GM18502 (cell line): ENCODE measurements around the gene NEU4.
"Not testable (repeated sequence)": the region's sequence is repeated elsewhere in the genome, so short reads cannot be mapped to it uniquely, and the experiment has no call there.

Source experiments
- ATAC-seq: cut with Tn5 transposase; IDR thresholded peaks from one replicate; pipeline ENCODE4 v1.9.1; 2021; ENCODE audit warnings: mild to moderate bottlenecking; ENCODE audit not compliant: unreplicated experiment, poor library complexity

Gene NEU4

GRCh38 chr2:241823531-241824437, 14.8 kb downstream of the NEU4 start:
- ATAC-seq: not testable (repeated sequence)

- no peak for ATAC-seq
Measured at GRCh38 chr2:241827394-241827793, 18.4 kb downstream of the NEU4 start.

GRCh38 chr2:241833101-241833663, 24.2 kb downstream of the NEU4 start:
- no peak for ATAC-seq

- ATAC-seq: not testable (repeated sequence)
Measured at GRCh38 chr2:241833756-241834526, 24.9 kb downstream of the NEU4 start.

DNA sequence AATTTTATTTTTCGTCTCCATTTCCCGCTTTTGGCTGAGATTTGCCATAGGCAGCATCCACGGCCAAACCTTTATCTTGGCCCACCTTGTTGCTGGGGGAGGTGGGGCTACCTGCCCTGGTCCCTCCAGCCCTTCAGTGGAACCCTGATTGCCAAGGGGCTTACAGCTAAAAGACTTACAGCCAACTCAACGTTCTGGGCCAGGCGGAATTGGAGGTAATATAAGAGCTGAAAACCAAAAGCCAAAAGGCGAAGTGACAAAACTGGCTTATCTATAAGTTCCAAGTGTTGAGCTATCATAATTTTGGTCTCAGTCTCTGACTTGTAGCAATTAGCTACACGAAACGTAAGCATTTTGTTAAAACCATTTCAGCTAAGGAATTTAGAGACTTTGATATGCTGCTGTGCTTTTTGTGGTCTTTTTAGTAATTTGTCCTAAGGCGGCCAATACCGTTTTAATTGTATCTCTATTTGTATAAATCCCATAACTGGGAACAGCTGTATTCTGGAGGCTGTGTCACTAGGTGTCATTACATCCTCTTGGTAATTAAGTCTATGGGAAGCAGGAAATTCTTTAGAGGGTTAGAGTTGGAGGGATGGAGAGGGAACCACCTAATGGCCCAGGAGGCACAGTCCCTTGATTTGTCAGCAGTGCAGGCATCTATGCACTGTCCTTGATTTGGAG, 25.7 kb downstream of the NEU4 start:
- ATAC-seq: no peak

GRCh38 chr2:241835611-241836010, 26.6 kb downstream of the NEU4 start:
- ATAC-seq: no peak

GRCh38 chr2:241836292-241836691, 27.3 kb downstream of the NEU4 start:
- no peak for ATAC-seq

GRCh38 chr2:241837197-241837965, 28.4 kb downstream of the NEU4 start:
- no peak for ATAC-seq

- no peak for ATAC-seq
Measured at GRCh38 chr2:241841181-241842066, 32.4 kb downstream of the NEU4 start.

GRCh38 chr2:241842067-241842415, 33.0 kb downstream of the NEU4 start:
- ATAC-seq: no peak

DNA sequence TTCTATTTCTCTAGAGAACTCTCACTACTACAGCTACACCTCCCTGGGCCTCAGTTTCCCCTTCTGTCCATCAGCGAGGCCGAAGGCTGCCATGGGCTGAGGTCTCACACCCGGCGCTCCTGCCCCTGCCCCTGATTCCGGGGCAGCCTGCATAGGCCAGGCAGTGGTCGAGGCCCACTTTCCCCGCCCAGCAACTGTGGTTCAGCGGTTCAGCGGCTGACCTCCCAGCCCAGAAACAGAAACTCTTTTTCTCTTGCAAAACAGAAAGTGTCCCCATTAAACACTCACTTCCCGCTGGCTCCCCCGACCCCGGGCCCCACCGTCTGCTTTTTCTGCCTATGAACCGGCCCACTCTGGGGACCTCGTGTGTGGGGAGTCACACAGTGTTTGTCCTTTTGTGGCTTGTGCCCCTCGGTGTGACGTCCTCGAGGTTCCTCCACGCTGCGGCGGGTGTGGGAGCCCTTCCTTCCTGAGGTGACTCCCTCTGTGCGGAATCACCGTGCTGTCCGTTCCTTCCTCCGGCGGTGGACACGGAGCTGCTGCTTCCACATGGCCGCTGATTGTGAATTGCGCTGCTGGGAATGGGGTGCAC, 33.7 kb downstream of the NEU4 start:
- ATAC-seq: peak; percentile 42

DNA sequence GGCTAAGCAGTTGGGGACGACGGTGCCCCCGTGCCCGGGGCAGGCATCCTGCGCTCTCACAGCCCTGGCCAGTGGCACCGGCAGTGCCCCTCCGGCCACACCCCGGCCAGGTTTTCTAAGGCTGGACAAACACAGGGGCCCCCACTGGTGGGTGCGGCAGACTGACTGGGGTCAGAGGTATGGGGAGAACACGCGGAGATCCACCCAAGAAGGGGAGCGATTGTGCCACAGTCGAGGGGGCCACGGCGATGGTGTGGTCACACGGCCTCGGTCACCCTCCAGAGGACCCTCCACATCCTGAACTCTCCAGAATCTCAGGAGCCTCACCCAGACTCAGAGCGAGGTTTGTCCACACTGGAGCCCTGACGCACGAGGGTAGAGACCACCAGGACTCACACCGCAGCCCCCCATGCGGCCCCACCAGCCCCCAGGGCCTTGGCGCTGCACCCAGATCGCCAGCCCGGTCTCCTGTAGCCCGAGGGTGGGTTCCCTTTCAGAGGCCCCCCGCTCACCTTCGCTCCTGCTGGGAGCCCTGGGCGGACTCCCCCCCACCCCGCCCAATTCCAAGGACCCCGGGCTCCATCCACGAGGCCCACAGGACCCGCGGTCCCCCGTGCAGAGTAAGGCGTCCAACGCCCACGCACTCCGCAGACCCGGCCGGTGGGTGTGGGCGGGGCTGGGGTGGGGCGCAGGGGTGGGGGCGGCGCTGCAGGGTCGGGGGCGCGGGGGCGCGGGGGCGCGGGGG, 34.5 kb downstream of the NEU4 start:
- no peak for ATAC-seq

- no peak for ATAC-seq
Measured at GRCh38 chr2:241844066-241844728, 35.2 kb downstream of the NEU4 start.

DNA sequence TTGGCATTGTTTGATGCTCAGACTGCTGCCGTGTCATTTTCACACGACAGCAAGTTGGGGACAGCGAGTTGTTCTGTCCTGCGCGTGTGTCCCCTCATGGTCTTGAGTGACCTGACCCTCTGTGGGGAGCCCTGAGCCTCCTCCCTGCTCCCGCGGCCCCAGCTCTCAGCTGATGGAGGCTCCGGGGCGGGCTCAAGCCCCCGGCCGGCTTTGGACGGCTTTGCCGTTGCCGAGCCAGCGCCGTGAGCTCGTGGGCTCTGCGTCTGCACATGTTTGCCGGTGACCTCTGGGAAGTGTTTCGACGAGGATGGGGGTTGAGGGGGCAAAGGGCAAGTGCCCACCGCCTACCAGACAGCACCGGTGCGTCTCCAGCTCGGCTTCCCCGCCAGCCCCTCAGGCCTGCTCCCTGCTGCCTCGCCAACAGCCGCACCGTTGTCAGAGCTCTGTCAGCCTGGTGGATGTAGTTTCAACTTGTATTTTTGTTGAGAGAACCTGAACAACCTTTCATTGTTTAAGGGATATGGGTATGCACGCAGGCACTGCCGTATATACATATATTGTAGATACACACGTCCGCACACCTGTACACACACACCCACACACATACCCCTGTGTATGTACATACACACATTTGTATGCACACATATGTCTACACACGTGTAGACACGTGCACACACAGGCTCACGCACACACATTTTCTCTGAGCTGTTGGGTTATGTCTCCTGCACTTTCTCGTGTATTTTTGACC, 36.0 kb downstream of the NEU4 start:
- no peak for ATAC-seq

DNA sequence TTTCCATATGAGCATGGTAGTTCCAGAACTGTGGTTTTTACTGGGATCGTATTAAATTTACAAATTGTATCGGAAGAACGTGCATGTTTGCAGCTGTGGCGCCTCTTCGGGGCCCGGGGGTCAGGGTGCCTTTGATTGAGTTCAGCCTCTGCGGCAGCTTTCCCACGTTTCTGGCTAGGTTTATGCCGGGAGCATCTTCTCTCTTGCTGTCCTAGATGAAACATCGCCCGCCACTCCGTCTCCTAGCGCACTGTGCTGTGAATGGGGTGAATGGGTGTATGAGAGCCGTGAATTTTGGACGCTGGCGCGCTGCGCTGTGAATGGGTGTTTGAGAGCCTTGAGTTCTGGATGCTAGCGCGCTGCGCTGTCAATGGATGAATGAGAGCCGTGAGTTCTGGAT, 37.4 kb downstream of the NEU4 start:
- no peak for ATAC-seq

GRCh38 chr2:241848761-241849615, 40.0 kb downstream of the NEU4 start:
- no peak for ATAC-seq
